Tongue (tissue), 2 donors: ENCODE measurements around the gene MSRB1. TPM values are rescaled to one million over a fixed set of nuclear protein-coding genes. Genes with fewer than 3 reads are reported as not detected.
"Not testable (repeated sequence)": the region's sequence is repeated elsewhere in the genome, so short reads cannot be mapped to it uniquely, and the experiment has no call there.

Experiments
- DNase-seq: peaks from one replicate; pipeline ENCODE4 v3.0.0-alpha.2; 2015
- total RNA-seq: library from RNA; depleted of rRNA; stranded (reverse); fragments of >200 nt; gene quantifications from one replicate; pipeline ENCODE4 v1.2.3, GENCODE V29; 2014

MSRB1 gene
- total RNA-seq, 1 donor from 2014 or later = 9.2 TPM

- DNase-seq = no peak
These were observed 27.0 kb downstream of the MSRB1 start for GRCh38 chr16:1915732-1916639.

- no peak for DNase-seq
These were observed 28.0 kb downstream of the MSRB1 start for GRCh38 chr16:1914988-1915387.

GRCh38 chr16:1914084-1914608, 28.9 kb downstream of the MSRB1 start:
- no peak for DNase-seq

- DNase-seq = peak; percentile 47
These were observed 29.5 kb downstream of the MSRB1 start for GRCh38 chr16:1913327-1914083.

GRCh38 chr16:1912215-1912543, 30.8 kb downstream of the MSRB1 start:
- no peak for DNase-seq

- no peak for DNase-seq
These were observed 31.4 kb downstream of the MSRB1 start for GRCh38 chr16:1911467-1912214.

- no peak for DNase-seq
These were observed 33.3 kb downstream of the MSRB1 start for GRCh38 chr16:1909561-1910231.

- no peak for DNase-seq
These were observed 34.0 kb downstream of the MSRB1 start for GRCh38 chr16:1908983-1909382.

GRCh38 chr16:1908184-1908583, 34.8 kb downstream of the MSRB1 start:
- DNase-seq = no peak

GRCh38 chr16:1907226-1907860, 35.7 kb downstream of the MSRB1 start:
- DNase-seq = no peak

- no peak for DNase-seq
These were observed 36.2 kb downstream of the MSRB1 start for GRCh38 chr16:1906846-1907165.

GRCh38 chr16:1906055-1906845, 36.7 kb downstream of the MSRB1 start:
- DNase-seq = no peak

- DNase-seq = no peak
These were observed 38.9 kb downstream of the MSRB1 start for GRCh38 chr16:1903845-1904840.

GRCh38 chr16:1903220-1903574, 39.8 kb downstream of the MSRB1 start:
- no peak for DNase-seq

- DNase-seq = no peak
These were observed 40.3 kb downstream of the MSRB1 start for GRCh38 chr16:1902547-1903219.

- no peak for DNase-seq
These were observed 42.6 kb downstream of the MSRB1 start for GRCh38 chr16:1900452-1900774.

GRCh38 chr16:1899641-1900451, 43.2 kb downstream of the MSRB1 start:
- DNase-seq = no peak

GRCh38 chr16:1897692-1898091, 45.3 kb downstream of the MSRB1 start:
- DNase-seq = not testable (repeated sequence)
